ENCODE data around the gene LPP.

Gene LPP

GRCh38 chr3:188659449-188660090 lies 505.6 kb downstream of the LPP start:
- DNase-seq, result no peak

- DNase-seq, result no peak
Measured at GRCh38 chr3:188660415-188660814, 506.5 kb downstream of the LPP start.

- DNase-seq, result no peak
Measured at GRCh38 chr3:188661806-188662205, 507.8 kb downstream of the LPP start.

GRCh38 chr3:188662214-188662613 lies 508.3 kb downstream of the LPP start:
- no peak for DNase-seq

- DNase-seq, result peak; percentile 45
Measured at GRCh38 chr3:188662795-188663194, 508.8 kb downstream of the LPP start.

GRCh38 chr3:188663839-188664238 lies 509.9 kb downstream of the LPP start:
- no peak for DNase-seq

GRCh38 chr3:188664795-188665194 lies 510.8 kb downstream of the LPP start:
- no peak for DNase-seq

- peak; percentile 28 for DNase-seq
Measured at GRCh38 chr3:188667926-188668325, 514.0 kb downstream of the LPP start.

GRCh38 chr3:188670446-188670845 lies 516.5 kb downstream of the LPP start:
- no peak for DNase-seq

- DNase-seq, result no peak
Measured at GRCh38 chr3:188671971-188672370, 518.0 kb downstream of the LPP start.

- DNase-seq, result no peak
Measured at GRCh38 chr3:188672840-188673239, 518.9 kb downstream of the LPP start.

GRCh38 chr3:188673646-188674186 lies 519.8 kb downstream of the LPP start:
- no peak for DNase-seq

- no peak for DNase-seq
Measured at GRCh38 chr3:188674595-188674994, 520.6 kb downstream of the LPP start.

- no peak for DNase-seq
Measured at GRCh38 chr3:188677344-188677743, 523.4 kb downstream of the LPP start.

- no peak for DNase-seq
Measured at GRCh38 chr3:188680189-188680588, 526.2 kb downstream of the LPP start.

- DNase-seq, result no peak
Measured at GRCh38 chr3:188680605-188681004, 526.6 kb downstream of the LPP start.

GRCh38 chr3:188682316-188682715 lies 528.4 kb downstream of the LPP start:
- no peak for DNase-seq

GRCh38 chr3:188683032-188683521 lies 529.1 kb downstream of the LPP start:
- no peak for DNase-seq

GRCh38 chr3:188684276-188684675 lies 530.3 kb downstream of the LPP start:
- DNase-seq, result no peak

- DNase-seq, result no peak
Measured at GRCh38 chr3:188685789-188686188, 531.8 kb downstream of the LPP start.

GRCh38 chr3:188686324-188686723 lies 532.4 kb downstream of the LPP start:
- no peak for DNase-seq

GRCh38 chr3:188687389-188687788 lies 533.4 kb downstream of the LPP start:
- no peak for DNase-seq

- no peak for DNase-seq
Measured at GRCh38 chr3:188689101-188689574, 535.2 kb downstream of the LPP start.

- no peak for DNase-seq
Measured at GRCh38 chr3:188690064-188690463, 536.1 kb downstream of the LPP start.

- DNase-seq, result no peak
Measured at GRCh38 chr3:188691004-188691403, 537.0 kb downstream of the LPP start.
